ENCODE data around the gene IQSEC3. TPM values are rescaled to one million over a fixed set of nuclear protein-coding genes. Genes with fewer than 3 reads are reported as not detected.

Gene IQSEC3
- total RNA-seq, 1 donor from 2014 or later, result 1.1 TPM

DNA sequence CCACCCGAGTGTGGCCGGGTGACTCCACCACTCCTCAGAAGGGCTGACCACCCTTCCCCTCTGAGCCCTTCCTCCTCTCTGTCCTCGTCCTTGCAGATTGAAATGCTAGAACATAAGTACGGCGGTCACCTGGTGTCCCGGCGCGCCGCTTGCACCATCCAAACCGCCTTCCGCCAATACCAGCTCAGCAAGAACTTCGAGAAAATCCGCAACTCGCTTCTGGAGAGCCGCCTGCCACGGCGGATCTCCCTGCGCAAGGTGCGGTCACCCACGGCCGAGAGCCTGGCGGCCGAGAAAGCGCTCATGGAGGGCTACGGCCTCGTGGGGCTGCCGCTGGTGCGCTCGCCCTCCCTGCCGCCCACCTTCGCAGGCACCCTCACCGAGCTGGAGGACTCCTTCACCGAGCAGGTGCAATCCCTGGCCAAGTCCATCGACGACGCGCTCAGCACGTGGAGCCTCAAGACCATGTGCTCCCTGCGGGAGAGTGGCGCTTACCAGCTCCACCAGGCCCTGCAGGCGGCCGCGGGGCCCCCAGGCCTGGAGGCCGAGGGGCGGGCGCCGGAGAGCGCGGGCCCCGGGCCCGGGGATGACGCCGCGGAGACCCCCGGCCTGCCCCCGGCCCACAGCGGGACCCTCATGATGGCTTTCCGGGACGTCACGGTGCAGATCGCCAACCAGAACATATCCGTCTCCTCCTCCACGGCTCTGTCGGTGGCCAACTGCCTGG, 71.8 kb downstream of the IQSEC3 start:
- no peak overlapping the region for H3K4me3 Mint-ChIP-seq
- H3K27me3 Mint-ChIP-seq (ENCODE audit: low read depth), result peaks cover 21% of the 10 kb centered on the region
- DNase-seq (ENCODE audit: low read depth, low spot score), result no peak
- TF ChIP-seq CTCF (conservative IDR thresholded peaks at IDR 0.05), result no peak
- peaks cover 40% of the 10 kb centered on the region for H3K4me1 Mint-ChIP-seq
- no peaks in the 10 kb centered on the region for H3K9me3 Mint-ChIP-seq
- no peak overlapping the region for H3K27ac Mint-ChIP-seq (ENCODE audit: unreplicated experiment)
- no peaks in the 10 kb centered on the region for H3K36me3 Mint-ChIP-seq (ENCODE audit: low read depth)

DNA sequence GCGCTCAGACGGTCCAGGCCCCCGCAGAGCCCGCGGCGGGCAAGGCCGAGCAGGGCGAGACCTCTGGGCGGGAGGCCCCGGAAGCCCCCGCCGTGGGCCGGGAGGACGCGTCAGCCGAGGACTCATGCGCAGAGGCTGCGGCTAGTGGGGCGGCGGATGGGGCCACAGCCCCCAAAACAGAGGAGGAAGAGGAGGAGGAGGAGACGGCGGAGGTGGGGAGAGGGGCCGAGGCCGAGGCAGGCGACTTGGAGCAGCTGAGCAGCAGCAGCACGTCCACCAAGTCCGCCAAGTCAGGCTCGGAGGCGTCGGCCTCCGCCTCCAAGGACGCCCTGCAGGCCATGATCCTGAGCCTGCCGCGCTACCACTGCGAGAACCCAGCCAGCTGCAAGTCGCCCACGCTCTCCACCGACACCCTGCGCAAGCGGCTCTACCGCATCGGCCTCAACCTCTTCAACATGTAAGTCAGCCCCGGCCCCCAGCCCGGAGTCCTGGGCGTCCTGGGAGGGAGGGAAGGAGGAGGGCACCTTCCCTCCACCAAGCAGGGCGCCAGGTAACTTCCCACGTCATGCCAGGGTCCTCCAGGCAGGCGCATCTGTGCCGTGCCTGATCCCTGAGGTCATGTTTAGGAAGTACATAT, 72.4 kb downstream of the IQSEC3 start:
- Mint-ChIP-seq H3K4me3 (peak overlapping the region; percentile 47), H3K27me3 (ENCODE audit: low read depth) (peaks cover 21% of the 10 kb centered on the region), H3K27ac (ENCODE audit: unreplicated experiment) (no peak overlapping the region)

DNA sequence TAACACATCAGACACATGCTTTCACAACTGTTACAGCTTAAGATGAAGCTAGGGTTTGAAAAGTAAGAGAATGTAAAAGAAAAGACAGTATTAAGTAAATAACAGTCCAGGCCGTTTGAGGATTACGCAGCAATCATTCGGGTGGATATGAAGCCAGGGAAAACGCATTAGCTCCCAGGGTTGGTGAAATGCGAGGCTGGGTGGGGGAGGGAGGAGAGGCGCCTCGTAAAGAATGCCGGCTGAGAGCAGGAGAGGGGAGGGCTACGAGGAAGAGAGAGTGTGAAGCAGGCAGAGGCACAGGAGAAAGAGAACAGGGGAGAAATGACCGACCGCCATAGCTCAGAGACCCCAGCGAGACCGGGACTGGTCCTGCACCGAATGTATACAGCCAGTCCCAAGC, 73.0 kb downstream of the IQSEC3 start:
- no peak for TF ChIP-seq CTCF (conservative IDR thresholded peaks at IDR 0.05)
- Mint-ChIP-seq H3K9me3 (no peaks in the 10 kb centered on the region), H3K36me3 (ENCODE audit: low read depth) (no peaks in the 10 kb centered on the region), H3K4me1 (peaks cover 46% of the 10 kb centered on the region), H3K27me3 (ENCODE audit: low read depth) (peaks cover 21% of the 10 kb centered on the region), H3K4me3 (peak overlapping the region; percentile 47), H3K27ac (ENCODE audit: unreplicated experiment) (no peak overlapping the region)
- no peak for DNase-seq (ENCODE audit: low read depth, low spot score)

More for the DNA sequence above, 72.4 kb downstream of the IQSEC3 start:
- DNase-seq (ENCODE audit: low read depth, low spot score), result no peak
- Mint-ChIP-seq H3K9me3 (no peaks in the 10 kb centered on the region), H3K4me1 (peaks cover 40% of the 10 kb centered on the region), H3K36me3 (ENCODE audit: low read depth) (no peaks in the 10 kb centered on the region)
- no peak for TF ChIP-seq CTCF (conservative IDR thresholded peaks at IDR 0.05)

DNA sequence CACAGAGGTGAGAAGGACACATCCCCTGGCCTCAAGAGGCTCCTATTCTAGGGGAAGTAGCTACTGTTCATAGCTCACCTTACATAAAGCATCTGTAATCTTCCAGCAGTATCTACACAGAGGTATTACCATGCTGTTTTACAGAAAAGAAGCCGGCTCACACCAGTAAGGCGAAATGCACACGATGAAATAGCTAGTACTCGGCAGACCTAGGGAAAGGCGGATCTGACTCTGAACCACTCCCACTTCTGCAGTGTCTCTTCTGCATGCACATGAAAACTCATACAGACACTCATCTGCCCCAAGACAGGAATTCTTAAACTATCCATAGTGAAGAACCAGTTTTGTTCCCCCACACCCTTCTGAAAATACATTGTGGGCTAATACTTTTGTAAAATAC, 73.6 kb downstream of the IQSEC3 start:
- H3K4me3 Mint-ChIP-seq, result peak overlapping the region; percentile 47
- peaks cover 50% of the 10 kb centered on the region for H3K4me1 Mint-ChIP-seq
- TF ChIP-seq CTCF (conservative IDR thresholded peaks at IDR 0.05), result no peak
- H3K36me3 Mint-ChIP-seq (ENCODE audit: low read depth), result no peaks in the 10 kb centered on the region
- H3K27me3 Mint-ChIP-seq (ENCODE audit: low read depth), result peaks cover 21% of the 10 kb centered on the region
- no peak overlapping the region for H3K27ac Mint-ChIP-seq (ENCODE audit: unreplicated experiment)
- DNase-seq (ENCODE audit: low read depth, low spot score), result no peak
- no peaks in the 10 kb centered on the region for H3K9me3 Mint-ChIP-seq

- peak overlapping the region; percentile 9 for H3K4me3 Mint-ChIP-seq
- DNase-seq (ENCODE audit: low read depth, low spot score), result no peak
- H3K27ac Mint-ChIP-seq (ENCODE audit: unreplicated experiment), result peak overlapping the region; percentile 41
- TF ChIP-seq CTCF (conservative IDR thresholded peaks at IDR 0.05), result no peak
- H3K4me1 Mint-ChIP-seq, result peaks cover 56% of the 10 kb centered on the region
- peaks cover 20% of the 10 kb centered on the region for H3K27me3 Mint-ChIP-seq (ENCODE audit: low read depth)
- no peaks in the 10 kb centered on the region for H3K9me3 Mint-ChIP-seq
- no peaks in the 10 kb centered on the region for H3K36me3 Mint-ChIP-seq (ENCODE audit: low read depth)
Measured at GRCh38 chr12:143964-144649, 77.5 kb downstream of the IQSEC3 start.
